ENCODE data around the gene TSC22D3.
"Not testable (repeated sequence)": the region's sequence is repeated elsewhere in the genome, so short reads cannot be mapped to it uniquely, and the experiment has no call there.

Gene TSC22D3

DNA sequence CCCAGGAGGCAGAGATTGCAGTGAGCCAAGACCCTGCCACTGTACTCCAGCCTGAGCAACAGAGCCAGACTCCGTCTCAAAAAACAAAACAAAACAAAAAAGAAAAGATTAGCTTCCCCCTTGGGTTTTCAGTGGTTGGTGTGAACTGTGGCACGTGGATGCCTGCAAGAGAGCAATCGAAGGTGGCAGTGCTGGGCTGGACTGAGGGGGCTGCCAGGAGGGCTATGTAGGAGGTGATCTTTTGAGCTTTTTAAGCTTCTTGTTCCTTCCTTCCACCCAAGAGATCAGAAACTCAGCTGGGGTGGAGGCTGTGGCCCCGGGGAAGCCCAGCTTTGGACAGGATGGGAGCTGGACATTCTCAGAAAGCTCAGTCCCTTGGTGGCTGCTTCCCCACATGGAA is 97.7 kb downstream of the TSC22D3 start:
- no peak for DNase-seq

DNA sequence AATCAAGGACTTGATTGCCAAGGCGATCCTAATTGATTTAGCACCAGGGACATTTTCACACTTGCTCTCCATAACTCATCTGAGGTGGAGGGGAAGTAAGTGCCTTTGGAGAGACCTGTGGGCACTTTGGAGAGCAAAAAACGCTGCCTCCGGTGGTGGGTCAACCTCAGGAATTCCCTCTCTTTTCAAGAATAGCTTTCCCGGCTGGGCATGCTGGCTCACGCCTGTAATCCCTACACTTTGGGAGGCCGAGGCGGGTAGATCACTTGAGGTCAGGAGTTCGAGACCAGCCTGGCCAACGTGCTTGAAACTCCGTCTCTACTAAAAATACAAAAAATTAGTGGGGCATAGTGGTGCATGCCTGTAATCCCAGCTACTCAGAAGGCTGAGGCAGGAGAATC is 98.1 kb downstream of the TSC22D3 start:
- no peak for DNase-seq

- peak; percentile 57 for DNase-seq
Observed at GRCh38 chrX:107676559-107677378, 98.8 kb downstream of the TSC22D3 start.

DNA sequence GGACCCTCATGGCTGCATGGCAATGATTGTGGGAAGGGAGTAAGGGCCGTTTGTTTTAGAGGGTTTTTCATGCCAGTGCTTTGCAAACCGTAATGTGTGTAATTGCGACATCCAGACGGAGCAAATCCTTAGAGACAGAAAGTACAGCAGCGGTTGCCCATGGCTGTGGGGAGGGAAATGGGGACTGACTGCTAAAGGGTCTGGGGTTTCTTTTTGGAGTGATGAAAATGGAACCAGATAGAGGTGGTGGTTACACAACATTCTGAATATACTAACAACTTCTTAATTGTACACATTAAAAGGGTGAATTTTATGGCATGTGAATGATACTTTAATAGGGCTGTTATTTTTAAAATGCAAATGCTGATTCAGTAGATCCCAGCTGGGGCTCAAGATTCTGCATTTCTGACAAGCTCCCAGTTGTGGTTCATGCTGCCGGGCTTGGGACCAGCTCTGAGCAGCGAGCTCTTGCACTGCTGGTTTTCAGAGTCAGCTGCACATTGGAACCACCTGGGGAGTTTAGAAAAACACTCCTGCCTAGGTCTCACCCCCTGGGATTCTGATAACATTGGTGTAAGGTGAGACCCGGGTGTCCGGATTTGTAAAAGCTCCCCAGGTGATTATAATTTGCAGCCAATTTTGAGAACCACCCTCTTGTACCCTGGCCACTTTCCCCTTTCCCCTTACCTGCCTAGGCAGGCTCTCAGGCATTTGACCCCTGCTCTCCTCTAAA is 99.6 kb downstream of the TSC22D3 start:
- peak; percentile 56 for DNase-seq

DNA sequence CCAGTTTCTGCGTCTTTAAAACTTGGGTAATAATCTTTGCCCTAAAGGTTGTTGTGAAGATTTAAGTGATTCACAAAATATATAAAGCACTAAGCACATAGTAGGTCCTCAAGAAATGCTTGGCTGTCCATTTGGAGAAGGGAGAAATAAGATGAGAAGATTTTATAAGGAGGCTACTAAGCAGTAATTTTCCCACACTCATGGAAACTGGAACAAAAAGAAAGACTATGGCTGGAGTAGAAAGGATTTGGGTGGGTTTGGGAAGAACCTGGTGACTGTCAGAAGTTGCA is 100.3 kb downstream of the TSC22D3 start:
- DNase-seq, result no peak

DNA sequence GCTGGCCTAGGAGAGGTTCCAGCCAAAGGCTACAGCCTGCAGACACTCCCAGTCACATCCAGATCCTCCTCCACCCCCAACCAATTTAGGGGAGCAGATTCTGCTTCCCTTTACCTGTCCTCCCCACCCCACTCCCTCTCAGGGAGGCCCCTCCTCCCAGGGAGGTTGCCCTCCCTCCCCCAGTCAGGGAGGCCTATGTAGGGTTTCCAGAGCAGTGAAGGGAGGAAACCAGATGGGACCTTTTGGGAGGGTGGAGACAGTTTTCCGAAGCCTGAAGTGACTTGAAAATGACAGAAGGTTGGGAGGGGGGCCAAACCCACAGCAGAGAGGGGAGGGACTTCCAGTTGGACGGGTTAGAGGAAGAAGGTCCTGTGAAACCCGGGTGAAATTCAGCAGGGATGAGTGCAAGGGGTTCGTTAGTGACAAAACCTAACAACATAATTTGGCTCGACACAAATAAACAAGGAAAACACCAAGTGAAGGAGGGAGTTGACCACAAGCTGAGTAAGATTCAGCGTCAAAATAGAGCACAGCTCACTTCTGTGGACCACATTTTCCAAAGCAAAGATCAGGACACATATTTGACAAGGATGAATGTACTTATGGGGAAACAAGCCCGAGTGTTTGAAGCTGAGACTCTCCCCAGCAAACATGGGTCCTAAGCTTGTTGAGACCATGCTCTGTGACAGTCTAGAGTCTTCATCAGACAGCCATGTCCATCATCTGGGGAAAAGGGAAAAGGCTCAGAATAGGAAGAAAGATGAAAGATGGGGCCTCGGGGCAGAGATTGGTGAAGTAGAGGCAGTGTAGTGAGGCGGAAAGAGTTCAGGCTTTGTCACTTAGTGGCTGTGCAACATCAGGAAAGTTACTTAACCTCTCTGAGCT is 100.9 kb downstream of the TSC22D3 start:
- peak; percentile 41 for DNase-seq

GRCh38 chrX:107673933-107674479 is 101.6 kb downstream of the TSC22D3 start:
- peak; percentile 78 for DNase-seq

- DNase-seq, result no peak
Observed at GRCh38 chrX:107673431-107673830, 102.2 kb downstream of the TSC22D3 start.

- DNase-seq, result no peak
Observed at GRCh38 chrX:107672955-107673378, 102.6 kb downstream of the TSC22D3 start.

- not testable (repeated sequence) for DNase-seq
Observed at GRCh38 chrX:107671256-107671655, 104.3 kb downstream of the TSC22D3 start.

GRCh38 chrX:107669885-107670628 is 105.5 kb downstream of the TSC22D3 start:
- DNase-seq, result no peak

DNA sequence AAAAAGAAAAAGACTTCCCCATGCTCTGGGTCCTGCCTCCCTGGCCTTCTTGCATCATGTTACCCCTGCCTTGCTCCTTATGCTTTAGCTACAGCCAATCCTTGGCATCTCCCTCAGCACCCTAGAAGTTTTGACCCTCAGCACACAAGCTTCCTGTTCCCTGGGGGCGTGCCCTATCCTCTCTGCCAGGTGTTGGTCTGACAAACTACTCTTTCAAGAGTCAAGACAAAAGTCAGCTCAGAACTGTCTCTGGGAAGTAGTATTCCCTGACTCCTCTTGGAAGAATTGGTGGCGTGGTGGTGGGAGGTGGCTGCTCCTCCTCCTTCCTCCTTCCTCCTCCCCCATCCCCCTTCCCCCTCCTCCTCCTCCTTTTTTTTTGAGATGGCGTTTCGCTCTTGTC is 106.3 kb downstream of the TSC22D3 start:
- no peak for DNase-seq

- DNase-seq, result not testable (repeated sequence)
Observed at GRCh38 chrX:107668710-107669109, 106.9 kb downstream of the TSC22D3 start.

DNA sequence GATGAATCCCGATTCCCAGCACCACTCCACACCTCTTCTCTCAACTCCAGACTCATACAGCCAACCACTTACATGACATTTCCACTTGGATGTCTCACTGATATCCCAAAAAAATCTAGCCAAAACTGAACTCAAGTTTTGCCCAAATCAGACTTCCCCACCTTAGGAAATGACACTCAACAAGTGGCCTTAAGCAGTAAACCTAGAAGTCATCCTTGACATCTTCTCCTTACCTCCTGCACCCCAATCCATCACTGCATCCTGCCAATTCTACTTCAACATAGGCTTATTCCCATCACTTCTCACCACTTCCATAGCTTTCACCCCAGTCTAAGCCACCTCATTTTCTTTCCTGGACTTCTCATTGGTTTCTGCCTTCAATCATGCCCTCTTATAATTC is 108.2 kb downstream of the TSC22D3 start:
- DNase-seq, result no peak

DNA sequence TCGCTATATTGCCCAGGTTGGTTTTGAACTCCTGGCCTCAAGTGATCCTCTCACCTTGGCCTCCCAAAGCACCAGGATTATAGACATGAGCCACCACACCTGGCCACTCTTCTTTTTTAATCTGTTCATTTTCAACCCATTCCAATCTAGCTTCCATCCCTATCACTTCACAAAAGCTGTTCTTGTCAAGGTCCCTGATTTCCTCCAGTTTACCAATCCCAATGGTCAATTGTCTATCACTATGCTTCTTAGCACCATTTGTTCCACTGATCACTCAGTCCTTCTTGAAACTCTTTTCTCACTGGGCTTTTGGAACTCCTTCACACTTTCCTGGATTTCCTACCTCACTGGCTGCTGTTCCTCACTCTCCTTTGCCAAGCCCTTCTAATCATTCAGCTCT is 108.7 kb downstream of the TSC22D3 start:
- no peak for DNase-seq
